HG02571 (cell line): Measurements from ENCODE around the gene NKAIN4.

Source experiments
- ATAC-seq: cut with Tn5 transposase; IDR thresholded peaks from one replicate; pipeline ENCODE4 v1.9.1; 2021; ENCODE audit warnings: mild to moderate bottlenecking, moderate library complexity; ENCODE audit not compliant: unreplicated experiment

The NKAIN4 gene

GRCh38 chr20:63198606-63199005 lies 55.7 kb downstream of the NKAIN4 start:
- no peak for ATAC-seq

DNA sequence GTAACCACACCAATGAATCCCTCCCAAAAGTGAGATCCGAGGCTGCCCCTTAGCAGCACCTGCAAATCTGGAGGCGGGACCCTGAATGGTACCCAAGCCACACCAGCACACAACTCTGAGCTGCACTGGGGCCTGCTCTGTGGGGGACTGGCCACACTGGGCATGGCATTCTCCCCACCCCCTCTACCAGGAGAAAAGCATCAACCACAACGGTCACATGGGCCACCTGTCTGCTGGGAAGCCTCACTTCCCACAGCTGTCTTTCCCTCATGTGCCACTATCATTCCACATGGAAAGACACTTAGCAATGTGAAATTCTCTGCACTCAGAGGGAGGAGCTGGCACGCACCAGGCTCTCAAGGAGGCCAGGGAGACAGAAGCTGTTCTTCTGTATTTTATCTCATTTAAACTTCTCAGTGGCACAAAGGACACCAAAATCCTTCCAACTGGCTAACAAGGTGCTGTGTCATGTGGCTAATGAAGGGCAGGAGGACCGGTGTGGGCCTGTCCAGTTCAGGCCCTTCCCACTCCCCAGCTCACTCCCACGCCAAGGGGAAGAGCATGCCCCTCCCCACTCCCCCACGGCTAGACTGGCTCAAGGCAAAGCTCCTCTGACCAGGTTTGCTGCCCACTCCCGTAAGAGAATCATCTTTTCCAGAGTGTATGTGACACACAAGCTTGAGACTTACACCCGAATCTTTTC lies 57.3 kb downstream of the NKAIN4 start:
- no peak for ATAC-seq

DNA sequence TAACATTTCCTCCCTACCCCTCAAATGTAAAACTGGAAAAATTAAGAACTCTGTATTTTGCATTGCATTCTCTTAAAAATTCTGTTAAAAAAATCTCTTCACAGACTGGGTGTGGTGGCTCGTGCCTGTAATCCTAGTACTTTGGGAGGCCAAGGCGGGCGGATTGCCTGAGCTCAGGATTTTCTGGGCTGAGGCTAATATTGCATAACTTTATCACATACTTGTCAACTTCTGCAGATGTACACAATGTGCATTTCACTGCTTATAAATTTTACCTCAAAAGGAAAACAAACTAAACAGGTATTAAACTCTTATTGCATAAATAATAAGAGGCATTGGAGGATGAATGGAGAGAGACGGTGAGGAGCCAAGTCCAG lies 59.5 kb downstream of the NKAIN4 start:
- no peak for ATAC-seq

- no peak for ATAC-seq
Observed at GRCh38 chr20:63194007-63194796, 60.1 kb downstream of the NKAIN4 start.

DNA sequence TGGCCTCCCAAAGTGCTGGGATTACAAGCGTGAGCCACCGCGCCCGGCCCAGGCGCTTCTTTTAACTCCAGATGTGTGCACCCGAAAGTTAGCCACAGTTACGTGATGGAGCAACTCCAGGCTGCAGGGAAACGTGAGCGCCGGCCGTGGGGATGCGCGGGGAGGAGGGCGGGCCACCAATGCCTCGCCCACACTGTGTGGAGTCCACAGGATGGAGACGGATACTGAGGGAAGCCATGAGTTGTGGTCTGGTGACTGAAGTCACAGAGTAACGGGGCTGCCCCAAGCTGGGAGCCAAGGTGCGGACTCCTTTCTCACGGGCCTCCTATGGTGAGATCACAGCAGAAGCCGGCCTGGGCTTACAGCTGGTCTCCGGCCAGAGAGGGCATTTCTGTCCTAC lies 61.5 kb downstream of the NKAIN4 start:
- ATAC-seq, result no peak

DNA sequence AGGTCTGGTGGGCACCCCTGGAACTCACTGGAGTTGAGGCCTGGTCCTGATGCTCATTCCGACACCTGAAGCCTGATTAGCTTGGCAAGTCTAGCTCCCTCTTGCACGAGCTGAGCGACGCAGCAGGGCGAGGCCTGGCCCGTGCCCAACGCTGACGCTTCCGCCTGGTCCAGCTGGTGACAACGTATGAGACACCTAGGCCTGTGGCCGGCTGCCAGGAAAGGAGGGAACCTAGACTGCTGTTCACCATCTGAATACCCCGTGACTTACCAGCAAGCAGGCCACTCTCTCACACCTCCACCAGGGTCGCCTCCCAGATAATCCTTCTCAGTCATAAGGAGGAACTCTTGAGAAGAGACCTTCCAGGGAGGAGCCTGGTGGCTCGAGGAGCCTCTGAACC lies 62.9 kb downstream of the NKAIN4 start:
- ATAC-seq, result no peak

DNA sequence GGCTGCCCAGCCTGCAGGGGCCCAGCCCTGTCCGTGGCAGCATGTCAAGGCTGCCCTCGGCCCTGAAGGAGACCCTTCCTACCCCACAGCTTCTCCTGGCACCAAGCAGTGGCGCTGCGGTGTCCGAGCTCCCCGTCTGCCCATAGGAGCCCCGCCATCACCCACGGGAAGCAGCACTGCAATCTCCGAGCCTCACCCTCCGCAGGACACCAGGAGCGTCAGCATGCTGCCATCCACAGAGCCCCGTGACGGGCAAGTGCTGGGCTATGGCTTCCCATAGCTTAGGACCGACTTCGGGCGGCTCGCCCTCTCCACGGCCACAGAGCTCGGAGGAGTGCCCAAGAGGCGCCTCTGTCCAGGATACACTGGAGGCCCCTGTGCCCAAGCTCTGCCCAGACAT lies 63.4 kb downstream of the NKAIN4 start:
- no peak for ATAC-seq
